GM18507 (cell line): Measurements from ENCODE around the gene IP6K1.
"Not testable (repeated sequence)": the region's sequence is repeated elsewhere in the genome, so short reads cannot be mapped to it uniquely, and the experiment has no call there.

Source experiments
- DNase-seq: peaks from one replicate; pipeline ENCODE4 v3.0.0; 2011; ENCODE audit warnings: low read depth; ENCODE audit not compliant: insufficient read length; ENCODE audit errors: extremely low spot score
- FAIRE-seq: peaks from 2 replicates; lab custom pipeline; 2011; peaks lifted over from hg19 to GRCh38; lab: Jason Lieb, UNC

Gene IP6K1

GRCh38 chr3:49772703-49773102, 13.6 kb downstream of the IP6K1 start:
- DNase-seq, result no peak
- no peak for FAIRE-seq

GRCh38 chr3:49771340-49771938, 14.9 kb downstream of the IP6K1 start:
- DNase-seq, result no peak
- peak; percentile 18 for FAIRE-seq

GRCh38 chr3:49769926-49770325, 16.4 kb downstream of the IP6K1 start:
- DNase-seq (no peak), FAIRE-seq (no peak)

DNA sequence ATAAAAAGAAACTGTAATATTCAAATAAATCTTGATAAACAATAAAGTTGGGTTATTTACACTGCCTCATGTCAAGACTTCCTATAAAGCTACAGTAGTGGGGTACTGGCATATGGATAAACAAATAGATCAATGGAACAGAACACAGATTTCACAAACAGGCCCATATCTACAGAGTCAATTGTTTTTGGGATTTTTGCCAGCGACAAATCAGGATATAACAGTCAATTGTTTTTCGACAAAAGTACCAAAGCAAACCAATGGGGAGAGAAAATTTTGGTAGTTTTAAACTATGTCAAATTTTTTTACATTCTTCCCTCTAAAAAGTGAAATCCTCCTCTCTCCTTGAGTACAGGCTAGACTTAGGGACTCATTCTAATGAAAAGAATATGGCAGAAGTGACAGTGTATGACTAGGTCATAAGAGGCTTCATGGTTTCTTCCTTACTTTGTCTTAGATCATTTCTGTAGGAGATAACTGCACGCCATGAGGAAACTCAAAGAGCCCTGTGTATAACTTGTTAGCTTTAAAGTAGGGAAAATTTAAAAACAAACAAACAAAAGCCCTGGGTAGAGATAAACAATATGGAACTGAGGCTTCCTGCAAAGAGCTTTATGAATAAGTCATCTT, 16.9 kb downstream of the IP6K1 start:
- FAIRE-seq, result no peak

DNA sequence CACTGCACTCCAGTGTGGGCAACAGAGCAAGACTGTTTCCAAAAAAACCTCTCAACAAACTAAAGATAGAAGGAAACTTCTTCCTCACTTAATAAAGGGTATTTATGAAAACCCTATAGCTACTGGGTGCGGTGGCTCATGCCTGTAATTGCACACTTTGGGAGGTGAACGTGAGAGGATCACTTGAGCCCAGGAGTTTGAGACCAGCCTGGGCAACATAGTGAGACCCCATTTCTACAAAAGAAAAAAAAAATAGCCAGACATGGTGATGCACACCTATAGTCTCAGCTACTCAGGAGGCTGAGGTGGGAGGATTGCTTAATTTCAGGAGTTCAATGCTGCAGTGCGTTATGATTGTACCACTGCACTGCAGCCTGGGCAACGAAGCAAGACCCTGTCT, 22.4 kb downstream of the IP6K1 start:
- DNase-seq, result no peak
- FAIRE-seq, result no peak

More for the DNA sequence above, 16.9 kb downstream of the IP6K1 start:
- DNase-seq, result no peak

GRCh38 chr3:49761661-49762060, 24.7 kb downstream of the IP6K1 start:
- no peak for DNase-seq
- no peak for FAIRE-seq

GRCh38 chr3:49759226-49759625, 27.1 kb downstream of the IP6K1 start:
- FAIRE-seq (no peak), DNase-seq (no peak)

- FAIRE-seq (no peak), DNase-seq (no peak)
These were observed 29.1 kb downstream of the IP6K1 start for GRCh38 chr3:49757197-49757596.

- no peak for DNase-seq
- FAIRE-seq, result no peak
These were observed 30.3 kb downstream of the IP6K1 start for GRCh38 chr3:49756036-49756435.

GRCh38 chr3:49754536-49754935, 31.8 kb downstream of the IP6K1 start:
- no peak for FAIRE-seq

GRCh38 chr3:49751501-49751900, 34.8 kb downstream of the IP6K1 start:
- no peak for FAIRE-seq

More at GRCh38 chr3:49754536-49754935, 31.8 kb downstream of the IP6K1 start:
- DNase-seq, result no peak

DNA sequence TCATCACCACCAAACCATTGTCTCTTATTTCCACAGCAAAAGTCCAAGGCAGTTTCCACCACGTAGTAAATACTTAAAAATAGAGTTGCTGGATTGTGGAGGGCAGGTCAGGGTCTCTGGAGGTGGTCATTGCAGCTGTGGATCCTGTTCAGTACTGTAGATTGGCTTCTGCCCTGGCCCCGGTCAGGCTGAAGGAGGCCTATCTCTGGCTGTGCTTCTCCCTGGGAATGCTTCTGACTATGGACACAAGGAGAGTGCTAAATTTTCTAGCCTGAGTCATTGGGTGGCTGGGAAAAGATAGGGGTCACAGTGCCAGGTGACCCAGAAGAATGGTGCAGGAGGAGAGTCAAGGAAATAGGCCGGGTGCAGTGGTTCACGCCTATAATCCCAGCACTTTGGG, 36.3 kb downstream of the IP6K1 start:
- DNase-seq, result no peak
- no peak for FAIRE-seq

More at GRCh38 chr3:49751501-49751900, 34.8 kb downstream of the IP6K1 start:
- DNase-seq, result no peak

DNA sequence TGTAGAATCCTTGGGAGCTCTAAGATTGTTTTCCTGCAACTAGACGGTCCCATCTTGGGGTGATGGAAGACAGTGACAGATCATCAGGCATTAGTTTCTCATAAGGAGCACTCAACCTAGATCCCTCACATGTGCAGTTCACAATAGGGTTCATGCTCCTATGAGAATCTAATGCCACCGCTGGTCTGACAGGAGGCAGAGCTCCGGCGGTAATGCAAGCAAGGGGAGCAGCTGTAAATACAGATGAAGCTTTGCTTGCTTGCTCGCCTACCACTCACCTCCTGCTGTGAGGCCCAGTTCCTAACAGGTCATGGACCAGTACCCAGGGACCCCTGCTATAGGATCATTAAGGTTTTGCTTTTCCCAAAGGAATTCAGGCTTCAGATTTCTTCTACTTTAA, 37.5 kb downstream of the IP6K1 start:
- not testable (repeated sequence) for FAIRE-seq, DNase-seq

DNA sequence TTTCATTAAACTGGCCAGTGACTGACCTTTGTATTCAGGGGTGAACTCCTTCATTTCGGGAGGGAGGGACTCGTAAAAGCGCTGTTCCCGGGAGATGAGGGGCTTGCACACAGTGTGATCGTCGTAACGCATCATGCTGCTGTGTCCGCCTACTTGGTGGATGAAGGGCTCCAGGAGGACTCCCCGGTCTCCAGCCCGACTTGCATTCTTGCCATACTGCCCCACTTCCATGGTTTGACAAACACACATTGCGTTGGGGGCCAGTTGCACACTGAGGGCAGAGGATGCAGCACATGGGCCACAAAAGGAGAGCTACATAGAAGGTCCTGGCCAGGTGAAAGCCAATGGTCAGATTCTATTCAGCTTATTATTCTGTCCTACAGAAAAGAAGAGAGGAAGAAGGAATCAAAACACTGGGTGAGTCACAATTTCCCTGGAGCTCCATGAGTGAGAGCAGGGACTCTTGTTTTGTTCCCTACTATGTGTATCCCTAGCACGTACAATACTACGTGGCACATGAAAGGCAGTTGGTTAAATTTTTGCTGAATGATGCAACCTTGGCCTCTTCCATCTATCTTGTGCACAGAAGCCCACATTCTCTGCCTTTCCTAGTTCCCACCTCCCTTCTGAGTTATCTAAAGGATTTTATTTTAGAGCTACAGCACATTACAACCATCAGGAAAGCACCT, 38.4 kb downstream of the IP6K1 start:
- DNase-seq (no peak), FAIRE-seq (no peak)

DNA sequence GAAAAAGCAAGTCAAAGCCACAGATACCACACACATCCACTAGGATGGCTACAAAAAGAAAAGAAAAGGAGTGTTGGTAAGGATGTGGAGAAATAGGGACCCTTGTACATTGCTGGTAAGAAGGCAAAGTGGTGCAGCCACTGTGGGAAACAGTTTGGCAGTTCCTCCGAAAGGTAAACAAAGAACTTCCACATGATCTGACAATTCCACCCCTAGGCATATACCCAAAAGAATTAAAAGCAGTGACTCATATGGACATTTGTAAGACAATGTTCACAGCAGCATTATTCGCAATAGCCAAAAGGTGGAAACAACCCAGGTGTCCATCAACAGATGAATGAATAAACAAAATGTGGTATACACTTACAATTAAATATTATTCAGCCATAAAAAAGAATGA, 40.4 kb downstream of the IP6K1 start:
- DNase-seq (no peak), FAIRE-seq (no peak)

- no peak for DNase-seq
- no peak for FAIRE-seq
These were observed 45.9 kb downstream of the IP6K1 start for GRCh38 chr3:49740427-49740826.

GRCh38 chr3:49738067-49738713, 48.2 kb downstream of the IP6K1 start:
- DNase-seq, result no peak
- no peak for FAIRE-seq

GRCh38 chr3:49734752-49735151, 51.6 kb downstream of the IP6K1 start:
- FAIRE-seq, result no peak
- no peak for DNase-seq

DNA sequence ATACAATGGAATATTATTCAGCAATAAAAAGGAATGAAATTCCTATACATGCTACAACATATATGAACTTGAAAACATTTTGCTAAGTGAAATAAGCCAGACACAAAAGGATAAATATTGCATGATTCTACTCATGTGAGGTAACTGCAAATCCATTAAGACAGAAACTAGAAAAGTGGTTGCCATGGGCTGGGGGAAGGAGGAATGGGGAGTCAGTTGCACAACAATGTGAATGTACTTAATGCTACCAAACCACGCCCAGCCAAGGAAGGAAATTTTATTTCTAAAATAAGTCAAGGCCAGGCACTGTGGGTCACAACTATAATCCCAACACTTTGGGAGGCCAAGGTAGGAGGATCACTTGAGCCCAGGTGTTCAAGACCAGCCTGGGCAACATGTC, 52.8 kb downstream of the IP6K1 start:
- DNase-seq (no peak), FAIRE-seq (no peak)

GRCh38 chr3:49732597-49732996, 53.7 kb downstream of the IP6K1 start:
- DNase-seq, result no peak
- FAIRE-seq, result no peak
